Stimulated activated CD4-positive, alpha-beta T cell treated with anti-CD3 and anti-CD28 coated beads, Interleukin-4, amount 100 ng/mL, for 4 hours (primary cell): ENCODE data around the gene COLEC12.
"Not testable (repeated sequence)": the region's sequence is repeated elsewhere in the genome, so short reads cannot be mapped to it uniquely, and the experiment has no call there.

Source experiments
- DNase-seq, 2 experiments: peaks; one replicate each; pipeline ENCODE4 v3.0.0-alpha.2; 2020

Gene COLEC12

DNA sequence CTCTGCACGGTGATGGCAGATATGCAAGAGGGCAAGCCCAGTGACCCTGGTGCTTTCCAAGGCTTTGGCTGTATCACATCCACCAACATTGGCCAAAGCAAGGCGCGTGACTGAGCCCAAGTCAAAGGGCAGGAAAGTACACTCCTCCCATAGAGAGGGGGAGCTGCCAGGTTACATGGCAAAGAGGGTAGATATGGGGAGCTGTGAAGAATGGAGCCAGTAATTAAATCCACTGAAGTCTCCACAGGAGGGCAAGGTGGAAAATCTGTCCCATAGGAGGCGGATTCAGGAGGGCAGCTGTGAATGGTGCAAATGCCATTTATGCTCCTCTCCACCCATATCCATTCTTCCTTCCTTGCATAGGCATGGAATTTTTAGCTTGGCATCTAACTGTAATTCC lies 188.1 kb downstream of the COLEC12 start:
- DNase-seq = no peak

DNA sequence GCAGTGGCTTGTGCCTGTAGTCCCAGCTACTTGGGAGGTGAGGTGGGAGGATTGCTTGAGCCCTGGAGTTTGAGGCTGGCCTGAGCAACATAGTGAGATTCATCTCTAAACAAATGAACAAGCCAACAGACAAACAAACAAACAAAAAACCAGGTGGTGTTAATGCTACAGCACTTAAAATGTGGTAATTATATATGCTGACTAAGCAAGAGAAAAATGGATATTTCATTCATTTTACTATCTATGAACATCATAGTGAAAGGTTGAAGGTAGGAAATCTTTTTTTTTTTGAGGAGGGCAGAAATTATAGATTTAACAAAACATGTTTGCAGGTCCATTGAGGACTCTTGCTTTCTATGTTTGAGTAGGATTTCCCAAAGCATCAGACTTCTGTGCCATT lies 190.5 kb downstream of the COLEC12 start:
- no peak for DNase-seq

DNA sequence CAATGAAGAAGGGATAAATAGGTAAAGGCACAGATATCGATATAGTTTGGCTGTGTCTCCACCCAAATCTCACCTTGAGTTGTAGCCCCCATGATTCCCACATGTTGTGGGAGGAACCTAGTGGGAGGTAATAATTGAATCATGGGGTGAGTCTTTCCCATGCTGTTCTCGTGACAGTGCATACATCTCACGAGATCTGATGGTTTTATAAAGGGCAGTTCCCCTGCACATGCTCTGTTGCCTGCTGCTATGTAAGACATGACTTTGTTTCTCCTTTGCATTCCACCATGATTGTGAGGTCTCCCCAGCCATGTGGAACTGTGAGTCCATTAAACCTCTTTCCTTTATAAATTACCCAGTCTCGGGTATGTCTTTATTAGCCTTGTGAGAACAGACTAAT lies 192.4 kb downstream of the COLEC12 start:
- not testable (repeated sequence) for DNase-seq

DNA sequence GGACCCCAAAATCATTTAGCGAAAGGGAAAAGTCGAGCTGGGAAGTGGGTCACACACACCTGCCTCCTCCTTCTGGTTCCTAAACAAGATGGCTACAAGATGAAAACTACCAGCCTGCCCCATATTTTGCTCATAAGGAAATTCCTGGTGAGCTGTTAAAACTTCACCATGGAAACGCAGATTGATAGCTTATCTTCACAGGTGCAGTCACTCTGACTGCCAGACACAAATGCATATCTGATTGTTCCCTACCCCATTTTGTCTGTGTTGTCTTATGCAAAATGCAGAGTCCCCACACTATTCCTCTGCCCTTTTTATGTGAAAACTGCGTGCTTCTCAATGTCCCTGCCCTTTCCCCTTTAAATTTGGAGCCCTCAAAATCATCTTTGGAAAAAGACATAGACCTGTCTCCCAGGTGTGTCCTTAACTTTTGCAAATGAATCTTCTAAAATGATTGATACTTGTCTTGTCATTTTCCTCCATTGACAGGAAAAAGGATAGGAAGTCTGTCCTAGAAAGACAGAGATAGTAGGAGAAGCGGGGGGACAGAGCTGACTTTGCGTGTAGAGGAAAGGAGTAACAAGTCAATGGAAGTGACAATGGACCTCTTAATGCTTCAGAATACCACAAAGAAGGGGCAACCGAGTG lies 193.8 kb downstream of the COLEC12 start:
- no peak for DNase-seq

DNA sequence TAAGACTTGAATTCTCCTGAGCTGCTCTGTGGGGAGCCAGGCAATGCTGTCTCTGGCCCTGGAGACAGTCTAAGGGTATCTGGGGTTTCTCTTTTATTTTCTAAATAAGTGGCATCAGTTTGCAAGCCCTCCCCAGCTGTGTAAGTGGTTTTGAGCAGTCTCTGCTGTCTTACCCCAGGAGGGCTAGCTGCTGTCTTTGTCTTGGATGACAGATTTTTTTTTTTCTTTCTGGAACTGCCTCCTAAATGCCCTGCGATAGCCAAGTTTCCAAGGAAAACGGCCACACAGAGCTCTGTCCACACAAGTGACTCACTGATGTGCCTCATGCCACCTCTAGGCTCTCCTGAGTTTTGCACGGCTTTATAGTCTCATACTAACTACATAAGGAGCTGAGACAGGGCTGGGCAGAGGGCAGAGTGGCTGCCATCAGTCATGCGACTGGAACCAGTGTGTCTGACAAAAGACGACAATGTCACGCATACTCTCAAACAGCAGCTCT lies 195.4 kb downstream of the COLEC12 start:
- DNase-seq = no peak

DNA sequence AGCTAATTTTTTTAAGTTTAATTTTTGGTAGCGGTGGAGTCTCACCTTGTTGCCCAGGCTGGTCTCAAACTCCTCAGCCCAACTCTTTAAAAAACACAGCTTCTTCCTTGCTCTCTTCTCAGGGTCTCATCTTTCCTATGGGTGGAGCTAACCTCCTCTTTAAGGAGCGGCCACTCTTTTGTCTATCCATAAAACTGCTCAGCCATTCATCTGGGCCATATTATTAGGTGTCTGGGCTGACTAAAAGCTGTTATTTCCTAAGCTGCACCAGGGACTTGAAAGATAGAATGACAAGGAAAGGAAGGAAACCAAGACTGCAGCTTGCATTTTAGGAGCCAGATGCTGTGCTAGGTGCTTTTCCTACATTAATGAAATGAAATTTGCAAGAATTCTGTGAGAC lies 196.9 kb downstream of the COLEC12 start:
- DNase-seq = no peak

DNA sequence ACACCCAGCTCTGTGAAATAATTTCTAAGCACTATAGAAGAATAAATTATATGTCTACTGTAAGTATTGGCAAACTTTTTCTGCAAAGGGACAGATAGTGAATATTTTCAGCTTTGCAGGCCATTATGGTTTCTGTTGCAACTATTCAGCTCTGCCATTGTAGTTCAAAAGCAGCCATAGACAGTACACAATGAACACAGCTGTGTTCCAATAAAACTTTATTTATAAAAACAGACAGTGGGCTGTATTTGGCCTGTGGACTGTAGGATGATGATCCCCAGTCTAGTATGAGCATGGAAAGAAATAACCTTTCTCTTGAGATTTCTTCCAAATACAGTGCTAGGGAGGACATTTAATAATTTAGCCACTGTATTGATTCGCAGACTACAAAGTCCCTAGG lies 197.5 kb downstream of the COLEC12 start:
- DNase-seq = no peak

DNA sequence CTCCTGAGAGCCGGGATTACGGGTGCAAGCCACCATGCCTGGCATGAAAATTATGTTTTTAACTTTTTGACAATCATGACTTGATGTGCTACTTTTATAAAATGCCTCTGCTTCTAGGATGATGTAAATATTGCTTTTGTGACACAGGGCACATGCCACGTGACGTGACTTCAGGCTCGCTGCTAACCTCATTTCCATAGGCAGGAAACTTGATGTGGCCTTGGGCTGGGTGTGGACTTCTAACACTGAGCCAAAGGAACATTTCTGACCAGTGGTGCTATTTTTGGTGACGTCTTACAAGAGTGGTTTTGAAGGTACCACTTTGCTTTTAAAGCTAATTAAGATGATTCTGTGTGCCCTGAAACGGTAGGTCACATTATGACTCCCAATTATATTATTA lies 198.4 kb downstream of the COLEC12 start:
- DNase-seq = no peak

DNA sequence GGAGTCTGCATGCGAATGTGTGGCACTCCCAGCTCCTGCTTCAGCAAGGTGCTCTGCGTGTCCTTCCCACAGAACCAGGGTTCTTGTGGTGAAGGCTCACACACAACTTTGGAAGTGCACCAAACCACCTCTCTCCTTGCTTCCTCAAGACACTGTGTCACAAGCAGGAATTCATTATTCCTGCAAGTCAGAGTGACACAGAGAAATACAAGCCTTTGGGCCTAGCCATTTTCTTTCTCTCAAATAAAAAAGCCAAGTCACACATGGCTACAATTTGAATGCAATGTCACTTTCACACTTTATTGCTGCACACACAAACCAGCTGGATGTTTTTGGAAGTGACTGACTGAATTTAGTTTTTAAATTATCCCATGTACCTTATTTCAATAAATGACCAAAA lies 202.6 kb downstream of the COLEC12 start:
- no peak for DNase-seq

DNA sequence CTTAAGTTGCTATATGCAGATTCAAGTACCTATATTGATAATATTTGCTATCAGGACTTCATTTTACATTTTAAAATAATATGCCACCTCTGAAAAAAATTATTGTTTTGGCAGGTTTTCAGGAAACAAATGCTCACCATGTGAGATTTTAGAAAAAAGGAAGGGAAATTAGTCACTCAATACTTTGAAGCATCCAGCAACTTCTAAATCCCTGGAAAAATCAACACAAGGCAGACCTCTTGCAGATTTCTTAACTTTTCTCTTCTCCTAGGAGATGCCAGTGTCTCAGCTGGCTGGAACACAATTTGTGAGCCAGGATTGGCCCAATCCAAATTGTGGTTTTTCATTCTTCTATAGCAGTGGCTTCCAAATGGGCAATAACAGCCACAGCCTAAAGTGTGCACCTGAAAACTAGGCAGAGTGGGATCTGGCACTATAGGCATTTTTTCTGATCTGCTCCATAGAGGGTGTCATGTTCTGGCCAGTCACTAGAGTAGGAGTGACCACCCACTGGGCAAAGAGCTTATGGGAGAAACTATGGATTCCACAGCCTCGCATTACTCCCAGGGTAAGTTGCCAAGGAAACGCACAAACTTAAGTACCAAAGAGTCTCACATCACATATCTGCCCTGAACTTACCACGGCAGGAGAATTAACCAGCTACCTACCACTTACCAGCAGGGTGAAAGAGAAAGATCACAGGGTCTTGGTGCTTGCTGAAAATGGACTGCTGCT lies 204.6 kb downstream of the COLEC12 start:
- no peak for DNase-seq

DNA sequence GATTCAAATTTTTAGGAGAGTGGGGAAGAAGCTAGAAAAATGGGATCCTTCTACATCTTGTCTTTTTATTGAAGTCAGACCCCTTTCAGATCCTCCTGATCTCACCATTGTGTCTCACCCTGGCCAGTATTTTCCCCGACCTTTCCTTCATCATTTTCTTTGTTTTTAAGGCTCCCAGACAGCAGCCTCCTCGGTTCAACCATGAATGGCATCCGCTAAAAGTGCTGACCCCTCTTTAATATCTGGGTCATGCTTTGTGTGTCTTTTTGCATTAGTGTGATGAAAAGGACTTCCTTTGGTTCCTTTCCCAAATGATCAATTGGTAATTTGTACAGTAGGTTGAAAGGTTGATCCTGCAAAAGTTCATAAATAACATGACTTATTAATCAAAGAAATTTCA lies 205.9 kb downstream of the COLEC12 start:
- no peak for DNase-seq

DNA sequence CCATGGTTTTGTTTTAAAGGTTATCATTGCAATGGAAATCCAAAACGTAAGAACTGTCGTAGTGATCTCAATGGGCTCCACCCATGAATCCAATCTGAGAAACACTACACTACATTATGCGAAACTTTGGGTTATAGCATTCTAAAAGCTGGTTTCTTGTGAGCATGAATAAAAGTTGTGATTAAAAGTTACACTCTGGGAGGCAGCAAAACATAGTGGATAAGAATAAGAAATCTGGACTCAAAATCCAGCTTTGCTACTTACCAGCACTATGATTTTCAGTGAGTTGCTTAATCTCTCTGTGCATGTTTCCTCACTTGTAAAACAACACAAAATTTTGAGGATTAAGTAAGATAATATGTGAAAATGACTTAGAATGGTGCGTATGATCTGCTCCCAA lies 207.0 kb downstream of the COLEC12 start:
- no peak for DNase-seq

DNA sequence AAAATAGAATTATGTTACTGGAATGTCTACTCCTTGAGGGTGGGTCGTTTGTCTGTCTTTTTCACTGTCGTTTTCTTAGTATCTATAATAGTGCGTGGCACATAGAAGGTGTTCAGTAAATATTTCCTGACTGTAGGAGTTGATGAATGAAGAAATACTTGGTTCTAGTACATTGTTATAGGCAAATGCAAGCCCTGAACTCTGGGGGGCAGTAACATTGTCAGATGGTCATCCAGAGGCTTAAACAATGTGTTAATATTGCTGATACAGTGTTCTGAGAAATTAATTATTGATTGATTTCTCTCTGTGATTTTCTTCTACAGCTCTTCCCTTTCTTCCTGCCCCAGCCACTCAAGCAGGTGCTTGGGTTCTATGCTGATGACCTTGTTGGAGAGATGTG lies 208.2 kb downstream of the COLEC12 start:
- no peak for DNase-seq

DNA sequence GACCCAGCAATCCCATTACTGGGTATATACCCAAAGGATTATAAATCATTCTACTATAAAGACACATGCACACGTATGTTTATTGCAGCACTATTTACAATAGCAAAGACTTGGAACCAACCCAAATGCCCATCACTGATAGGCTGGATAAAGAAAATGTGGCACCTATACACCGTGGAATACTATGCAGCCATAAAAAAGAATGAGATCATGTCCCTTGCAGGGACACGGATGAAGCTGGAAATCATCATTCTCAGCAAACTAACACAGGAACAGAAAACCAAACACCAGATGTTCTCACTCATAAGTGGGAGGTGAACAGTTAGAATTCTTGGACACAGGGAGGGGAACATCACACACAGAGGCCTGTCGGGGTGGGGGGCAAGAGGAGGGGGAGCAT lies 210.5 kb downstream of the COLEC12 start:
- not testable (repeated sequence) for DNase-seq

DNA sequence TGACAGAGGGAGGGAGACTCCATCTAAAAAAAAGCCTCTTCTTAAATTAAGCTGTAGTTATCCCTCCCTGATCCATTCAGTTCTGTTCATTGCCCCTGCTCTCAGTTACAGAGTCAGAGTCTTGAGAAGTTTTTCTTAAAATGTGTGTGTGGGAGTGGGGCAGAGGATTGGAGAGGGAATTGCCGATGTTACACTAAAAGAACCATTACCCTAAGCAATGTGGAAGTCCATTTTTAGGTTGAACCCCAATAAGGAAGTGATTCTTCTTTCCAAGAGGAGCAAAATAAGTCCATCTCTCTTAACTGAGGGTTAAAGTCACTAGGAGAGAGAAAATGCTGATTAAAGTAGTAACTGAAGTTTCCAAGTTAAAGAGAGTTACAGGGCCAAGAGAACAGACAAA lies 211.5 kb downstream of the COLEC12 start:
- no peak for DNase-seq

DNA sequence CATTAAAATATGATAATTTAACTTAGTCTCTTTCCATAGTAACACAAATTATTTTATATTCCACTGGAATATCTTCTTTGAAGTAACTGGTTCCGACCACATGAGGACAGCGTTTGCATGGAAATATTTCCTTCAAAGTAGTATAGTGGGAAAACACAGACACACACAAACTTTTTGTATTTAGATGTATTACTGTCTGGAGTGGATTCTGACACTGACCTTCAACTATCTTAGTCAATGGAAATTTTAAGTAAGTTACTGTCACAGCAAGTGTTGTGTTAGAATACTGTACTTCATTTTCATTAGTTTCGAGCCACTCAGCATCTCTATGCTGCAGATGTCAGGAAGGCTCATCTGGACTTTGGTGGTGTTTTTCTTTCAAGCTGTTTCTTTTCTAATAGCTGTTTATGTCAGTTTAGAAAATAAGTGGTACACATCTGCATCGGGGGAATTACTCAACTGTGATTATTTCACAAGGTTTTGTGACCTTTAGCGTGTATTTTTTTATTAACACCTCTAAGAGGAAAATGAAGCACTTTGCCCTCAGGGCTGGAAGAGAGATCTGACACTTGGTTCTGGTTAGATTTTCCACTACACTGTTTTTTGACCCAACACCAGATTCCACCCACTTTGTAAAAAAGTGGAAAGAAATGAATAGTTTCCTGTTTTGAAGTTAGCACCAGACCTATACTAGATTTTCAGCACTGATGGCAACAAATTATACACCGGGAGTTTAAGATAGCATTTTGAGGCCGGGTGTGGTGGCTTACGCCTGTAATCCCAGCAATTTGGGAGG lies 213.8 kb downstream of the COLEC12 start:
- DNase-seq = no peak

DNA sequence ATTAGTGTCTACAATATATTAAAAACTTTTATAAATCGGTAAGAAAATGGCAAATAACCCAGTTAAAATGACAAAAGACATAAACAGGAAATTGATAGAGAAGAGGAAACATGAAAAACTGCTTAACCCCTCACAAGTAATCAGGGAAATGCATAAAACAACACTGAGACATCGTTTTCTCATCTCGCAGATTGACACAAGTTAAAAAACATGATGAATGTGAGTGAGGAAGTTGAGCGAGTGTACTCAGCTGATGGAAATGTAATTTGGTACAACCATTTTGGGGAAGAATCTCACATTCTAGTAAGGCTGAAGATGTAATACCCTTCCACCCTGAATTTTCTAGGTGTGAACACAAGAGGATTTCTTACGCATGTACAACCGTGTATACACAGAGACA lies 214.7 kb downstream of the COLEC12 start:
- no peak for DNase-seq

DNA sequence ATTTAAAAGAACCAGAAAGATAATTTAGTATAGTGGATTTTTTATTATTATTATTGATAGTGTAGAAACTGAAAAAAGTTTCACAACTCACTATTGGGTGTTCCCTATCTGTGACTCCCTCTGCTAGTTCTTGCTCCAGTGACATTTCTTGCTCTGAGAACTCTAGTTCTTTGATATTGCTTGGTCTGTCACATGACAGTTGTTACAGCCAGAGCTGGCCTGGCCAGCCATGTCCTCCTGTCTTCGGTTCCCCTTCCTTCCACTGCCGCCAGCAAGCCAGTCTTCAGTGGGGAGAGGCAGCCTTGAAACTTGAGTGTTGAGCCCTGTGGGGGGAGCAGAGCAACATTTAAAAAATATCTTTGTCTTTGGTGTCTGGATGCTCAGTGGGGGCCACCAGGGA lies 225.0 kb downstream of the COLEC12 start:
- DNase-seq = no peak

DNA sequence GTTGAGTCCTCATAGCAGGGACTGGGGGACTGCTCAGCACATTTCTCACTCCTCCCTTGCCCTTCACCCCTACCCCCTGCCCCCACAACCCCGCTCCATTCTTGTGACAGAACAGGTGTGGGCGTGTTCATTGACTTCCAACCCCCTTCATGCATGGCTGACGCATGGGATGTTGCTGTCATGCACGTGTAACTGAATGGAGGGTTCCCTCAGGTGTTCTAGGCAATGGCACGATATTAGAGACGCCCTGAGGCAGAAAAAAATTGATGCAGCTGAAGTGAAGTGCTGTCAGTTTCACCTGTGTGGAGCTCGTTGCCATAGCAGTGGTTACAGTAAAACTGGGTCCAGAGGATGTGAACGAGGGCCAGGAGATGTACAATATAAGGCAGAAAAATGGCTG lies 226.2 kb downstream of the COLEC12 start:
- no peak for DNase-seq

DNA sequence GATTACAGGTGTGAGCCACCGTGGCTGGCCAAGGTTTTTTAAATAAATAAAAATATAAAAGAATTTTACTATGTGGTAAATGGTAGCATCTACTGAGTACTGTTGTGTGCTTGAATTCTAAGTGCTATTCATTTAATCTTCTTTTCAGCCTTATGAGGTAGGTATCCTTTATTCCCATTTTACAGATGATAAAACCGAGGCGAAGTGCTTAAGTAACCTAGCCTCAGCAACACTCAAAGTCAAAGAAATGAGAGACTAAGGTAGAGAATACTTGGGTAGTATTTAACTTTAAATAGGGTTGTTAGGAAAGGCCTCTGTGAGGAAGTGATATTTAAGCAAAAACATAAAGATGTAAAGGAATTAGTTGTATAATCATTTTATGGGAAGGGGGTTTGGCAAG lies 227.0 kb downstream of the COLEC12 start:
- DNase-seq = no peak

DNA sequence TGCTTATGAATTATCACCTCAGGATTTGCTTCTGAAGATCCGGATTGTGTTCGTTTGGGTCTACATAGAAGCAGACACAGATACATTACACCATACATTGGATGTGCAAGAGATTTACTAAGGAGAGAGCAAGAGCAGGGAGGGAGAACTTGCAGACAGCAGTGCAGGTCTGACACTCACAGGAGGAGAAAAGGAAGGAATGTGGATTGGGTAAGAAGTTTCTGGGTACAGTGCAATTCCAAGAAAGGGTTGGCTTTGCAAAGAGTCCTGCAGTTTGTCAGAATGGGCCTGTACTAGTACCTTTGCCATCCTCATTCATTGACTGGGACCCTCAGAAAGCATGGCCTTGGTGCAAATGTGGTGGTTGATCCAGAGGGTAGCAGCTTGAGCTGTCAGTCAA lies 227.9 kb downstream of the COLEC12 start:
- DNase-seq = no peak

DNA sequence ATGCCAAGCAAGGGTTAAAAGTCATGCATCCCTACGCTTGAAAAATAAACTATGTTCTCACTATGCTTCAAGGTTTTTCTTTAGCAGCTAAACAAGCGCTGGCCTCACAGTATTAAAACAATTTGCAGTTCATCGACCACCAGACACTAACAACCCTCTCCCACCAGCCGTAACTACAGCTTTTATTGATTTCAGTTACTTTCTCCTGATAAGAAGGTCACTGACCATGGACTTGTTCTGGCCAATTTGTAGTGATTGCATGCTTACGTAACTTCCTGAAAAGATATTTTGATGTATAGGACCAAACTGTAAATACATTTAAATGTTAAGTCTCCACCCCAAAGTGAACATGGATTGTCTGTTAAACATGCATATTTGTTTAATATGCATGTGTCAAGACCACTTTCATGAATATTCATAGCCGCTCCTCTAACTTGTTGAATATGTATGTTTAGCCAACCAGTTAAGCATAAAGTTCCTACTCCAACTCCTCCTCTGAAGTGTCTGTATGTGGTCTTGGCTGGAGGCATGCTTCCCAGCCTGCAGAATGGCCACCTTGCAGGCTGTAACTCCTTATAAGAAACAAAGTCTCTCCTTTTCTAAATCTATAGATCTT lies 230.9 kb downstream of the COLEC12 start:
- no peak for DNase-seq
